Lower leg skin (tissue), 4 donors: ENCODE measurements around the gene ZP3. TPM values are rescaled to one million over a fixed set of nuclear protein-coding genes. Genes with fewer than 3 reads are reported as not detected.
A peak's percentile ranks its signal among the peaks of the same experiment; 100 is the strongest.
"Not testable (repeated sequence)": the region's sequence is repeated elsewhere in the genome, so short reads cannot be mapped to it uniquely, and the experiment has no call there.

Experiments used
- DNase-seq, 2 donors: peaks; one replicate each; pipeline ENCODE4 v3.0.0-alpha.2; 2019; ENCODE audit warnings: low spot score in 2 of 2
- H3K4me3 ChIP-seq: fragments of 200-600 bp; sonication (generic); 2 replicates; pipeline ENCODE4 v1.5.1; 2017; ENCODE audit warnings: mild to moderate bottlenecking, low read depth; ENCODE audit not compliant: poor library complexity, severe bottlenecking
- CTCF ChIP-seq, 3 donors: fragments of 450-650 bp; IDR thresholded peaks; one replicate each; pipeline ENCODE4 v1.5.1; 2016; ENCODE audit warnings: antibody characterized with exemption in 3 of 3, mild to moderate bottlenecking in 3 of 3, moderate library complexity in 2 of 3
- POLR2A ChIP-seq, 2 donors: fragments of 450-650 bp; IDR thresholded peaks; one replicate each; pipeline ENCODE4 v1.6.1; 2016 to 2017; ENCODE audit warnings: antibody characterized with exemption in 2 of 2, mild to moderate bottlenecking in 1 of 2, moderate library complexity in 1 of 2
- WGBS, 2 donors: methylation state at CpG; one replicate each; pipeline ENCODE4 v1.1.5; 2018; 5-methylcytosine and 5-hydroxymethylcytosine counted together
- intact Hi-C: fragments of 100-400 bp; cut with DNase I; formaldehyde crosslinking; loops from one replicate; pipeline ENCODE4 v1.15.0; 2023; ENCODE audit warnings: low total_unique reads
- total RNA-seq, 4 donors: library from RNA; depleted of rRNA; stranded (reverse); fragments of >200 nt; gene quantifications; one replicate each; pipeline ENCODE4 v1.1.0, GENCODE V29; 2016

ZP3 gene
- total RNA-seq, 4 donors from 2014 or later, result 2.6 to 11.7 (median 4.0) TPM

DNA sequence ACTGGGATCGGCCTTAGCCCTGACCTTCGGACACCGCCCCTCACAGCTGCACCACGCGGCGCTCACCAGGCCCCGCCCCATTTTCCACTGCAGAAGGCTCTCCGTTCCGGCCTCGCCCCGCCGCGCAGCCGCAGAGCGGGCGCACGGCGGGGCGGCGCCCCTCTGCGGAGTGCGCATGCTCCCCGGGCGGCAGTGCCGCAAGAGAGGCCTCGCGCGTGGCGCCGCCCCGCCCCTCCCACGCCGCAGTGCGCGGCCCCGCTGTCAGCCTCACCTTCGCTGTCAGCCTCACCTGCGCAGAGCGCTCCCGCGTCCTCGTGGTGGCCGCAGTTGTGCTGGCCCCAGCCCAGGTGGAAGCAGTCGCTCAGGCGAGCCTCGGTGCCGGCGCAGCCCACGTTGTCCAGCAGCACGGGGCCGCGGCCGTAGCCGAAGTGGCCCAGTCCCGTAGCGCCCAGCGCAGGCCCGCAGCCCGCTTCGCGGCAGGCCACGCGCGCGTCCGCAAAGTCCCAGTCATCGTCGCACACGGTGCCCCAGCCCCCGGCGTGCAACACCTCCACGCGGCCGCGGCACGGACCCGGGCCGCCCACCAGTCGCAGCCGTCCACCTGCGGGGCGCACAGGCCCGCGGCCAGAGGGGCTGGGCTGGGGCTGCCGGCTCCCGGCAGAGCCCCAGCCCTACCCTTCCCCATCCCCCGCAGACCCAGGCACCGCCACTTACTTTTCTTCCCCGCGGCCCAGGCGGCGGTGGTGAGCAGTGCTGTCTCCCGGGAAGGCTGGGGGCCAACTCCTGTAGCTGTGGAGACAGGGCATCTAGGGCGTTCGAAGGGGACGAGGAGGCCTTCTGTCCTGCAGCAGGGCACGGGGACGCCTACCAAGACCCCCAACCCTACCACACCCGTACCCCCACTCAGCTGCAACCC, 31.4 kb upstream of the ZP3 start:
- DNase-seq, result peak; percentile 92 to 98
- 4% methylated on average over 14 to 48 of the region's 99 CpGs for WGBS, 2 donors

GRCh38 chr7:76394957-76395356, 29.8 kb upstream of the ZP3 start:
- 79 to 87% methylated on average over 9 of the region's 9 CpGs for WGBS, 2 donors
- TF ChIP-seq CTCF (IDR thresholded peaks at IDR 0.05), result no peak
- TF ChIP-seq POLR2A (IDR thresholded peaks at IDR 0.05), result no peak
- no peak for DNase-seq
- intact Hi-C loops, result no loop called here
- H3K4me3 ChIP-seq, result no peak overlapping the region

More for the DNA sequence above, 31.4 kb upstream of the ZP3 start:
- TF ChIP-seq CTCF (IDR thresholded peaks at IDR 0.05), result no peak
- TF ChIP-seq POLR2A (IDR thresholded peaks at IDR 0.05), result peak in 1 of 2 donors; percentile 35
- peak overlapping the region; percentile 38 for H3K4me3 ChIP-seq
- intact Hi-C loops, result no loop called here

DNA sequence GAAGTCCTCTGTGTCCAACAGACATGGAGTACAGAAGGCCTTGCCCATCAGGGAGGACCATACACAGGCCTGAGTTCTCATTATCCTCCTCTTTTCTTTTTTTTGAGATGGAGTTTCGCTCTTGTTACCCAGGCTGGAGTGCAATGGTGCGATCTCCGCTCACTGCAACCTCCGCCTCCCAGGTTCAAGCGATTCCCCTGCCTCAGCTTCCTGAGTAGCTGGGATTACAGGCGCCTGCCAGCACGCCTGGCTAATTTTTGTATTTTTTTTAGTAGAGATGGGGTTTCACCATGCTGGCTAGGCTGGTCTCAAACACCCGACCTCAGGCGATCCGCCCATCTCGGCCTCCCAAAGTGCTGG, 29.2 kb upstream of the ZP3 start:
- H3K4me3 ChIP-seq, DNase-seq, intact Hi-C loops: not testable (repeated sequence)
- WGBS, 2 donors, result 82 to 94% methylated on average over 11 of the region's 11 CpGs

GRCh38 chr7:76395965-76396726, 28.6 kb upstream of the ZP3 start:
- intact Hi-C loops, result no loop called here
- WGBS, 2 donors, result 65 to 69% methylated on average over 13 of the region's 13 CpGs
- TF ChIP-seq POLR2A (IDR thresholded peaks at IDR 0.05), result no peak
- no peak for TF ChIP-seq CTCF (IDR thresholded peaks at IDR 0.05)

GRCh38 chr7:76396864-76397263, 27.9 kb upstream of the ZP3 start:
- H3K4me3 ChIP-seq, result no peak overlapping the region
- 45 to 58% methylated on average over 8 of the region's 8 CpGs for WGBS, 2 donors
- intact Hi-C loops, result no loop called here
- DNase-seq, result no peak
- no peak for TF ChIP-seq CTCF (IDR thresholded peaks at IDR 0.05)
- TF ChIP-seq POLR2A (IDR thresholded peaks at IDR 0.05), result no peak

More at GRCh38 chr7:76395965-76396726, 28.6 kb upstream of the ZP3 start:
- DNase-seq, result no peak
- H3K4me3 ChIP-seq, result no peak overlapping the region
